Esophagus muscularis mucosa (tissue), 4 donors: Measurements from ENCODE around the gene TMIGD2.

ENCODE experiments used
- CTCF ChIP-seq, 3 experiments: fragments of 200-600 bp in 2 of 3; fragments of 450-650 bp in 1 of 3; sonication (generic) in 2 of 3; IDR thresholded peaks; one replicate each; pipeline ENCODE4 v1.5.1; 2017 to 2019; ENCODE audit warnings: antibody characterized with exemption in 3 of 3, mild to moderate bottlenecking in 2 of 3, moderate library complexity in 1 of 3
- EP300 ChIP-seq: sonication (generic); formaldehyde crosslinking; IDR thresholded peaks from one replicate; pipeline ENCODE4 v1.6.1; 2017; ENCODE audit warnings: antibody characterized with exemption
- POLR2A ChIP-seq: fragments of 450-650 bp; IDR thresholded peaks from one replicate; pipeline ENCODE4 v1.6.1; 2017; ENCODE audit warnings: antibody characterized with exemption, moderate library complexity, mild to moderate bottlenecking, low read depth
- POLR2AphosphoS5 ChIP-seq, 2 donors: sonication (generic); formaldehyde crosslinking; IDR thresholded peaks; one replicate each; pipeline ENCODE4 v1.6.1; 2017; ENCODE audit warnings: antibody characterized with exemption in 2 of 2

- TF ChIP-seq POLR2AphosphoS5 (IDR thresholded peaks at IDR 0.05) (no peak), CTCF (IDR thresholded peaks at IDR 0.05) (no peak), POLR2A (no peak), EP300 (no peak)
These were observed 3.0 kb upstream of the TMIGD2 start for GRCh38 chr19:4305257-4305612.
